ENCODE measurements around the gene SAA4. TPM values are rescaled to one million over a fixed set of nuclear protein-coding genes. Genes with fewer than 3 reads are reported as not detected.

The SAA4 gene
- total and polyA plus RNA-seq, 10 of the 15 experiments (the other 5 are each of a cell fraction or from before 2014, with no cell fraction given), result not detected

DNA sequence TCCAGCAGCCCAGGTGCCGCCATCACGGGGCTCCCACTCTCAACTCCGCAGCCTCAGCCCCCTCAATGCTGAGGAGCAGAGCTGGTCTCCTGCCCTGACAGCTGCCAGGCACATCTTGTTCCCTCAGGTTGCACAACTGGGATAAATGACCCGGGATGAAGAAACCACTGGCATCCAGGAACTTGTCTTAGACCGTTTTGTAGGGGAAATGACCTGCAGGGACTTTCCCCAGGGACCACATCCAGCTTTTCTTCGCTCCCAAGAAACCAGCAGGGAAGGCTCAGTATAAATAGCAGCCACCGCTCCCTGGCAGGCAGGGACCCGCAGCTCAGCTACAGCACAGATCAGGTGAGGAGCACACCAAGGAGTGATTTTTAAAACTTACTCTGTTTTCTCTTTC is 29.3 kb upstream of the SAA4 start, which contains the start of gene SAA1:
Gene SAA1 (plus strand): TSS at position 316 of the 400 bp plus-strand sequence. CDS start 624 bp downstream, outside the sequence.
- Histone ChIP-seq H3K4me1 (ENCODE audit: control insufficient read depth, insufficient read depth, low read length) (peaks cover 20% of the 10 kb centered on the region), H3K9ac (ENCODE audit: control insufficient read depth, insufficient read depth, low read length) (no peak within 1 kb of the TSS), H3K36me3 (ENCODE audit: control insufficient read depth in 2 of 2, insufficient read depth in 2 of 2, low read length in 1 of 2) (no peaks in the 10 kb centered on the region), H2AFZ (ENCODE audit: control insufficient read depth, low read depth, low read length) (no peak within 1 kb of the TSS), H3K4me3 (no peak within 1 kb of the TSS), H3K4me2 (ENCODE audit: control insufficient read depth, insufficient read depth) (no peak within 1 kb of the TSS), H4K20me1 (ENCODE audit: control insufficient read depth, insufficient read depth) (no peaks in the 10 kb centered on the region), H3K27ac (ENCODE audit: control insufficient read depth, insufficient read depth) (no peak within 1 kb of the TSS), H3K79me2 (ENCODE audit: control insufficient read depth, insufficient read depth, low read length) (no peaks in the 10 kb centered on the region), H3K9me3 (replicated peaks; ENCODE audit: control insufficient read depth, insufficient read depth, low read length) (no peaks in the 10 kb centered on the region), H3K27me3 (replicated peaks in 1 of 2; ENCODE audit: control insufficient read depth in 2 of 2, insufficient read depth in 2 of 2, low read length in 1 of 2) (no peaks in the 10 kb centered on the region)
- ChIA-PET CTCF (interaction anchor here (1.3 to 1.6 kb wide), 2 partner anchors 19 to 22 kb away, joined by 3 to 15 read pairs; no protein-coding TSS in a partner anchor), POLR2A (interaction anchor here (0.8 kb wide), 1 partner anchor 17 kb away, joined by 5 read pairs; no protein-coding TSS in a partner anchor), RAD21 (ENCODE audit: unreplicated experiment) (interaction anchor here (3.0 kb wide), 1 partner anchor 22 kb away, joined by 9 read pairs; no protein-coding TSS in a partner anchor), SMC1A (ENCODE audit: uncharacterized antibody, unreplicated experiment) (interaction anchor here (0.8 to 1.0 kb wide), 3 partner anchors 15 to 42 kb away, joined by 3 read pairs; no protein-coding TSS in a partner anchor)
- intact Hi-C loops (cut with micrococcal nuclease; ENCODE audit: unreplicated experiment) (no loop called here), in situ Hi-C loops (cut with MboI) (no loop called here)
- ATAC-seq (no peak), FAIRE-seq (no peak), DNase-seq (ENCODE audit: low read depth, low spot score) (no peak)
- 75% methylated on average over 8 of the region's 8 CpGs for WGBS (ENCODE audit: insufficient coverage, insufficient replicate concordance, low lambda C conversion rate, missing lambda C conversion rate)
- BruUV-seq (replicated peaks), result no TSS peak
- no peak for TF ChIP-seq ZZZ3 (IDR thresholded peaks at IDR 0.05; ENCODE audit: control insufficient read depth, insufficient read length, low read depth)
- no peak for TF ChIP-seq TARDBP (IDR thresholded peaks at IDR 0.05; ENCODE audit: borderline replicate concordance)

DNA sequence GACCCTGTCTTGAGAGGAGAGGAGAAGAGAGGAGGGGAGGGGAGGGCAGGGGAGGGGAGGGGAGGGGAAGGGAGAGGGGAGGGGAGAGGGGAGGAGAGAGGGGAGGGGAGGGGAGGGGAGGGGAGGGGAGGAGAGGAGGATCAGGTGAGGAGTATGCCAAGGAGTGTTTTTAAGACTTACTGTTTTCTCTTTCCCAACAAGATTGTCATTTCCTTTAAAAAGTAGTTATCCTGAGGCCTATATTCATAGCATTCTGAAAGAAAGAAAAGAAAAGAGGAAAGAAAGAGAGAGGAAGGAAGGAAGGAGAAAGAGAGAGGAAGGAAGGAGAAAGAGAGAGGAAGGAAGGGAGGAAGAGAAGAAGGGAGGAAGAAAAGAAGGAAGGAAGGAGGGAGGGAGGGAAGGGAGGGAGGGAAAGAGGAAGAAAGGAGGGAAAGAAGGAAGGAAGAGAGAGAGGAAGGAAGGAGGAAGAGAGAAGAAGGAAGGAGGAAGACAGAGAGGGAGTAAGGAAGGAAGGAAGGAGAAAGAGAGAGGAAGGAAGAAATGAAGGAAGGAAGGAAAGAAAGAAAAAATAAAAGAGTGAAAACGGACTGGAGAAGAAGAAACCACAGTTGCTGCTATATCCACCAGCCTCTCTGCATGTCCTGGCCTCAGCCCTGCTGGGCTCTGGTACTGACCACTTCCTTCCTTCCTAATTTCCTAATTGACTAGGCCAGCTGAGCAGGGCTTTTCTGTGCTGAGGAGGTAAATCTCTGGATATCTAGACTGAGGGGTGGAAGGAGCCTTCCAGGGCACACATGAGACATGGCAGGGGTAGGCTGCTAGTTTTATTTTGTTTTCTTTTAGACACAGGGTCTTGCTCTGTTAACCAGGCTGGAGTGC is 28.3 kb upstream of the SAA4 start:
- ChIA-PET RAD21 (ENCODE audit: unreplicated experiment) (interaction anchor here (0.7 to 3.0 kb wide), 2 partner anchors 16 to 21 kb away, joined by 3 to 9 read pairs; no protein-coding TSS in a partner anchor), SMC1A (ENCODE audit: uncharacterized antibody, unreplicated experiment) (interaction anchor here (0.7 to 0.9 kb wide), 2 partner anchors 16 to 19 kb away, joined by 3 to 5 read pairs; no protein-coding TSS in a partner anchor), POLR2A (interaction anchor here (0.8 kb wide), 1 partner anchor 18 kb away, joined by 5 read pairs; no protein-coding TSS in a partner anchor), CTCF (interaction anchor here (1.3 to 1.6 kb wide), 2 partner anchors 18 to 21 kb away, joined by 3 to 15 read pairs; no protein-coding TSS in a partner anchor)
- Histone ChIP-seq H3K9ac (ENCODE audit: control insufficient read depth, insufficient read depth, low read length) (no peak overlapping the region), H4K20me1 (ENCODE audit: control insufficient read depth, insufficient read depth) (no peaks in the 10 kb centered on the region), H2AFZ (ENCODE audit: control insufficient read depth, low read depth, low read length) (no peak overlapping the region), H3K4me2 (ENCODE audit: control insufficient read depth, insufficient read depth) (no peak overlapping the region), H3K4me1 (ENCODE audit: control insufficient read depth, insufficient read depth, low read length) (peaks cover 20% of the 10 kb centered on the region), H3K36me3 (ENCODE audit: control insufficient read depth in 2 of 2, insufficient read depth in 2 of 2, low read length in 1 of 2) (no peaks in the 10 kb centered on the region), H3K9me3 (replicated peaks; ENCODE audit: control insufficient read depth, insufficient read depth, low read length) (no peaks in the 10 kb centered on the region), H3K4me3 (no peak overlapping the region), H3K27ac (ENCODE audit: control insufficient read depth, insufficient read depth) (no peak overlapping the region), H3K79me2 (ENCODE audit: control insufficient read depth, insufficient read depth, low read length) (no peaks in the 10 kb centered on the region), H3K27me3 (replicated peaks in 1 of 2; ENCODE audit: control insufficient read depth in 2 of 2, insufficient read depth in 2 of 2, low read length in 1 of 2) (no peaks in the 10 kb centered on the region)
- FAIRE-seq (no peak), DNase-seq (ENCODE audit: low read depth, low spot score) (no peak), ATAC-seq (no peak)
- intact Hi-C loops (cut with micrococcal nuclease; ENCODE audit: unreplicated experiment), result no loop called here
- no TSS peak for BruUV-seq (replicated peaks)
- WGBS (ENCODE audit: insufficient coverage, insufficient replicate concordance, low lambda C conversion rate, missing lambda C conversion rate), result 40% methylated on average over 1 of the region's 1 CpG
- TF ChIP-seq ETV6 (conservative IDR thresholded peaks at IDR 0.05 in 1 of 2, IDR thresholded peaks at IDR 0.05 in 1 of 2; ENCODE audit: borderline replicate concordance in 1 of 2, low read depth in 1 of 2) (peak in 1 of 2 experiments; percentile 88; a peak in 2 of 4 replicates), NR2C1 (IDR thresholded peaks at IDR 0.05) (no peak)
- in situ Hi-C loops (cut with MboI), result no loop called here

Data from GM12878 (cell line).